NT2/D1 (cell line): ENCODE measurements around the gene KMT2D.

Experiments used
- DNase-seq: peaks from one replicate; pipeline ENCODE4 v3.0.0-alpha.2; 2011; ENCODE audit warnings: low read depth, low spot score
- H3K27me3 ChIP-seq: 2 replicates; pipeline ENCODE4 v1.6.0; 2011; ENCODE audit warnings: mild to moderate bottlenecking; ENCODE audit not compliant: insufficient read length, insufficient read depth
- H3K36me3 ChIP-seq: 2 replicates; pipeline ENCODE4 v1.6.1; 2011; ENCODE audit warnings: mild to moderate bottlenecking, low read length, mixed read lengths; ENCODE audit not compliant: insufficient read depth, insufficient read length
- H3K4me1 ChIP-seq: 2 replicates; pipeline ENCODE4 v1.5.1; 2011; ENCODE audit not compliant: insufficient read depth, insufficient read length
- H3K4me3 ChIP-seq: 2 replicates; pipeline ENCODE4 v1.5.1; 2011; ENCODE audit warnings: low read depth; ENCODE audit not compliant: insufficient read length
- H3K9ac ChIP-seq: 2 replicates; pipeline ENCODE4 v1.6.0; 2011; ENCODE audit warnings: low read depth; ENCODE audit not compliant: insufficient read length
- H3K9me3 ChIP-seq: 2 replicates; pipeline ENCODE4 v1.5.1; 2011; ENCODE audit warnings: mild to moderate bottlenecking, low read length; ENCODE audit not compliant: insufficient read depth
- SUZ12 ChIP-seq: IDR thresholded peaks from 2 replicates; pipeline ENCODE4 v1.6.1; 2011; ENCODE audit not compliant: insufficient read length, insufficient read depth; ENCODE audit errors: extremely low read depth
- YY1 ChIP-seq: IDR thresholded peaks from 2 replicates; pipeline ENCODE4 v1.6.1; 2011; ENCODE audit not compliant: insufficient read length, insufficient read depth
- ZNF274 ChIP-seq: IDR thresholded peaks from 2 replicates; pipeline ENCODE4 v1.6.1; 2011; ENCODE audit warnings: mild to moderate bottlenecking, low read depth, low read length

Gene KMT2D

DNA sequence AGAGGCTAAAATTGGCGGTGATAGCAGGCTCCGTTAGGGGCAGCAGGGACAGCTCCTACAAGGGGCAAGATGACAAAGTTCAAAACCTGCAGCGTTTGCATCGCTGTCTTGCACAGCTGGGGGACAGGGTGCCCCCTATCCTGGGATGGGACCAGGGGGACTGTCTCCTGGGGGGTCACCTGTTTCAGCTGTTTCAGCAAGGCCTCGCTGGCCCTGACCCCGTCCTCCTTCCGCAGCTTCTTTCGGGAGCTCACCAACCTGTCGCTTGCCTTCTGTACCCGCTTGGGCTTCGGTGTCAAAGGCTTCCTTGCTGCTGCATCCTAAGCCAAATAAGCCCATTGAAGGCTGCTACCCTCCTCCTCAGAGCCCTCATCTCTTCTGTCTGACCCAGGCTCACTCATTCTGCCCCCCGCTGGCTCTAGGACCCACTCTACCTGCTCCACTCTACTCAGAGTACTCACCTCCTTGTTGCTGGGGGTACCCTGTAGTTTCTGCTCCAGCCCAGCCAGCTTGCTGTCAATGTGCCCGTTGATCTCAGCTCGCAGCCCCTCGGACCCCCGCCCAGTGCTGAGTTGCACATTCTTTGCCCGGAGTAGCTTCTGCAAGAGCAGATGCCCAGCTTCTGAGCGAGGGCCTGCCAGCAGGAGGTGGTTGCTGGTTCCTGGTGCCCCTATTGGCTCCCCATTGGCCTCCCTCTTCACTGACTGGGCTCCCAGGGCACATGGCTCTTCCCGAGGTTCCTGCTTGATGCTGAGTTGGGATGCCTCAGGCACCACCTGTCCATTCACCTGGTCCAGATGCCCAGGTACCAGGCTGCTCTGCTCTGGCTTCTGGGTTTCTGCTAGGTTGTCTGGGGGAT is 29.7 kb downstream of the KMT2D start:
- no peak for DNase-seq
- Histone ChIP-seq H3K9ac (no peak overlapping the region), H3K4me1 (no peaks in the 10 kb centered on the region), H3K9me3 (no peaks in the 10 kb centered on the region), H3K4me3 (no peak overlapping the region), H3K36me3 (peaks cover 98% of the 10 kb centered on the region), H3K27me3 (no peaks in the 10 kb centered on the region)
- TF ChIP-seq SUZ12 = no peak
- no peak for TF ChIP-seq YY1
- TF ChIP-seq ZNF274 = no peak

DNA sequence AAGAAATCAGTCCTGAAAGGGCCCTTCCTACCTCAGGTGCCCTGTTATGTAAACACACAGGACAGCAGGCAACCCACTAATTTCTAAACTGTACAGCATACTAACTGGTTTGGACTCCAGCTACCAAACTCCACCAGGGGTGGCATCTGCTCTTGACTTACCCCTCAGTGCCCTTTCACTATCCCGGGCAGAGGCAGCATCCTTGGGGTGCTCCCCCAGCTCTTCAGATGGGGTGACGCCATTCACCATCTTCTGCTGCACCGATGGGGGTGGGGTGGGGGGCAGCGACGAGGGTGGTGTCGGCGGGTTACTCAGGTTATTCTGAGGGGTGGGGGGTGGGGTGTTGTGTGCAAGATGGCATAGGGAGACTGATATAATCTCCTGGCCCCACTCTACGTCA is 30.5 kb downstream of the KMT2D start:
- peaks cover 100% of the 10 kb centered on the region for H3K36me3 ChIP-seq
- H3K9ac ChIP-seq = no peak overlapping the region

DNA sequence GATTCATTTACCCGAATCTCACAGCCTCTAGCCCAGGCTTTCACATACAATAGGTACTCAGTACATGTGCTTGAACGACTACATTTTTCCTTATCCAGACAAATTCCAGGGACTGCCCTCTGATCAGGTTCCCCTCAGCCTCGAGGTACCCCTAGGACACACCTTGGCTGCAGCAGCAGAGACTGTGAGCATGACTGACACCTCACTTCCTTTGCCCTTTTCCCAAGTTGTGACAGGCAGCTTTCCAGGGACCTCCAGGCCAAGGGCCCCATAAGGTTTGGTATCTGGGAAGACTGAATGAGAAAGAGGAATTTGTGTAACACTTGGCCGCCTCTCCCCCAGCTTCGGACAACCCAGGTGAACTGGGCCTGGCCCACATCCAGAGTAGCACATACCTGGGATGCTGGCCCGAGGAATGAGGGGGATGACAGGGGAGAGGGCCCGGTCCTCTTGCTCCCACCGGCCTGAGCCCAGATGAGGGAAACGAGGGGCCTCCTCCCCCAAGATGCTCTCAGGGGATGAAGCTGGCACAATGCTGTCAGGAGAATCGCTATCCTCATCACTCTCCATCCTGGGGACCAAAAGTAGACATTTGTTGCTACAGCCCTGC is 31.8 kb downstream of the KMT2D start:
- DNase-seq = no peak
- H3K9me3 ChIP-seq = no peaks in the 10 kb centered on the region
- H3K4me3 ChIP-seq = no peak overlapping the region
- peaks cover 100% of the 10 kb centered on the region for H3K36me3 ChIP-seq
- TF ChIP-seq YY1 (no peak), SUZ12 (no peak), ZNF274 (no peak)
- H3K27me3 ChIP-seq = no peaks in the 10 kb centered on the region
- no peaks in the 10 kb centered on the region for H3K4me1 ChIP-seq
- no peak overlapping the region for H3K9ac ChIP-seq

More for the DNA sequence above, 30.5 kb downstream of the KMT2D start:
- Histone ChIP-seq H3K27me3 (no peaks in the 10 kb centered on the region), H3K9me3 (no peaks in the 10 kb centered on the region), H3K4me1 (no peaks in the 10 kb centered on the region), H3K4me3 (no peak overlapping the region)
- TF ChIP-seq SUZ12 (no peak), ZNF274 (no peak), YY1 (no peak)
- no peak for DNase-seq

- Histone ChIP-seq H3K4me3 (no peak overlapping the region), H3K4me1 (no peaks in the 10 kb centered on the region), H3K27me3 (no peaks in the 10 kb centered on the region), H3K36me3 (peaks cover 100% of the 10 kb centered on the region), H3K9me3 (no peaks in the 10 kb centered on the region), H3K9ac (no peak overlapping the region)
- TF ChIP-seq ZNF274 (no peak), YY1 (no peak), SUZ12 (no peak)
- DNase-seq = no peak
Observed at GRCh38 chr12:49027846-49028555, 32.6 kb downstream of the KMT2D start.

GRCh38 chr12:49026678-49027480 is 33.7 kb downstream of the KMT2D start:
- Histone ChIP-seq H3K9ac (no peak overlapping the region), H3K4me1 (no peaks in the 10 kb centered on the region), H3K4me3 (no peak overlapping the region), H3K36me3 (peaks cover 100% of the 10 kb centered on the region), H3K27me3 (no peaks in the 10 kb centered on the region), H3K9me3 (no peaks in the 10 kb centered on the region)
- no peak for TF ChIP-seq SUZ12
- TF ChIP-seq YY1 = no peak
- TF ChIP-seq ZNF274 = no peak
- no peak for DNase-seq

DNA sequence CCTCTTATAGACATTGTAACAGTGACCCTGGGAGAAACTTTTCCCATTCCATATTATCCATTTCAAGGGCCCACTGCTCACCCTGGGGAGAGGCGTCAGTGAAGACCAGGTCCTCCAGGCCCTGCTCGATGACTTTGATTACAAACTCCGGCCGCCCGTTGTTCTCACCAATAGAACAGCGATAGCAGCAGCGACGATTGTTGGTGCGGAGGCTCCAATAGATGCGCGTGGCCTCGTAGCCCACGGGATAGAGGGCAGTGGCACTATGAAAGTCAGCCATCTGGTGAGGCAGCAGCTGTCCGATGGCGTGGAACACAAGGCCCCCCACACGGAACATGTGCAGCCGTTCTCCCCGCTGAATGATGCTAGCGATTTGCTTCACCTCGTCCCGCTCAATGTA is 34.5 kb downstream of the KMT2D start:
- TF ChIP-seq SUZ12 = no peak
- TF ChIP-seq ZNF274 = no peak
- no peak for TF ChIP-seq YY1
- no peaks in the 10 kb centered on the region for H3K9me3 ChIP-seq
- H3K36me3 ChIP-seq = peaks cover 100% of the 10 kb centered on the region

More for the DNA sequence above, 34.5 kb downstream of the KMT2D start:
- no peak overlapping the region for H3K4me3 ChIP-seq
- no peaks in the 10 kb centered on the region for H3K4me1 ChIP-seq
- H3K27me3 ChIP-seq = no peaks in the 10 kb centered on the region
- no peak overlapping the region for H3K9ac ChIP-seq
- DNase-seq = no peak
